WTC11 (cell line): Measurements from ENCODE around the gene GLUD2. TPM values are rescaled to one million over a fixed set of nuclear protein-coding genes. Genes with fewer than 3 reads are reported as not detected.

Experiments used
- ATAC-seq: fragments of 200-7000 bp; cut with Tn5 transposase; 2 replicates; pipeline ENCODE4 v1.10.0; 2021; ENCODE audit warnings: mild to moderate bottlenecking, moderate library complexity
- CTCF ChIA-PET: fragments of 300-600 bp; sonication (Branson Sonifier 250); formaldehyde crosslinking; loops from one replicate; lab custom pipeline; 2021; ENCODE audit warnings: antibody characterized with exemption; lab: Charles Lee
- POLR2A ChIA-PET: fragments of 350-600 bp; sonication (Branson Sonifier 250); formaldehyde crosslinking; loops from one replicate; lab custom pipeline; 2021; ENCODE audit warnings: antibody characterized with exemption; lab: Charles Lee
- DNase-seq: peaks from one replicate; pipeline ENCODE4 v3.0.0; 2021; ENCODE audit warnings: low spot score
- H3K27ac Mint-ChIP-seq: 2 replicates; pipeline ENCODE4 v1.8.0; 2021; ENCODE audit warnings: mixed read lengths
- H3K27me3 Mint-ChIP-seq: 2 replicates; pipeline ENCODE4 v1.8.0; 2021; ENCODE audit warnings: low read depth, mild to moderate bottlenecking, moderate library complexity, mixed read lengths
- H3K36me3 Mint-ChIP-seq: 2 replicates; pipeline ENCODE4 v1.8.0; 2021; ENCODE audit warnings: mixed read lengths
- H3K4me1 Mint-ChIP-seq: 2 replicates; pipeline ENCODE4 v1.8.0; 2022; ENCODE audit warnings: mixed read lengths
- H3K4me3 Mint-ChIP-seq: 2 replicates; pipeline ENCODE4 v1.8.0; 2021; ENCODE audit warnings: mild to moderate bottlenecking, moderate library complexity, mixed read lengths
- H3K9me3 Mint-ChIP-seq: 2 replicates; pipeline ENCODE4 v1.8.0; 2021; ENCODE audit warnings: mixed read lengths
- CREB1 ChIP-seq: sonication (generic); formaldehyde crosslinking; IDR thresholded peaks from 2 replicates; pipeline ENCODE4 v1.8.0; 2023; ENCODE audit warnings: mild to moderate bottlenecking, missing genetic modification reagents
- CTCF ChIP-seq: fragments of 200-600 bp; IDR thresholded peaks from 2 replicates; pipeline ENCODE4 v1.8.0; 2022; ENCODE audit warnings: antibody characterized with exemption
- E2F4 ChIP-seq: sonication (generic); formaldehyde crosslinking; IDR thresholded peaks from 2 replicates; pipeline ENCODE4 v1.8.1; 2022; ENCODE audit warnings: low read depth, mild to moderate bottlenecking, moderate library complexity, missing genetic modification reagents, borderline replicate concordance
- ETV6 ChIP-seq: sonication (generic); formaldehyde crosslinking; IDR thresholded peaks from 2 replicates; pipeline ENCODE4 v1.8.1; 2022; ENCODE audit warnings: mild to moderate bottlenecking, missing genetic modification reagents
- GABPB1 ChIP-seq: sonication (generic); formaldehyde crosslinking; IDR thresholded peaks from 2 replicates; pipeline ENCODE4 v1.8.1; 2023; ENCODE audit warnings: mild to moderate bottlenecking, missing genetic modification reagents
- GRHL2 ChIP-seq: fragments of 250-450 bp; sonication (Bioruptor Pico); IDR thresholded peaks from 2 replicates; pipeline ENCODE4 v1.8.0; 2022; ENCODE audit warnings: mild to moderate bottlenecking, moderate library complexity; ENCODE audit not compliant: insufficient replicate concordance, severe bottlenecking
- GTF2I ChIP-seq: fragments of 250-450 bp; sonication (Bioruptor Pico); conservative IDR thresholded peaks from 2 replicates; pipeline ENCODE4 v1.4.0; 2021; ENCODE audit warnings: mild to moderate bottlenecking
- KAT7 ChIP-seq: sonication (generic); formaldehyde crosslinking; IDR thresholded peaks from 2 replicates; pipeline ENCODE4 v1.8.1; 2023; ENCODE audit warnings: missing genetic modification reagents, mild to moderate bottlenecking, borderline replicate concordance
- NR2C2 ChIP-seq: sonication (generic); formaldehyde crosslinking; IDR thresholded peaks from 2 replicates; pipeline ENCODE4 v1.8.0; 2022; ENCODE audit warnings: mild to moderate bottlenecking, missing genetic modification reagents
- PRRX2 ChIP-seq: fragments of 250-450 bp; sonication (Bioruptor Pico); IDR thresholded peaks from 2 replicates; pipeline ENCODE4 v1.8.0; 2021; ENCODE audit warnings: mild to moderate bottlenecking
- RORB ChIP-seq: fragments of 250-450 bp; sonication (Bioruptor Pico); IDR thresholded peaks from 2 replicates; pipeline ENCODE4 v1.9.0; 2021; ENCODE audit warnings: mild to moderate bottlenecking
- TCF7 ChIP-seq: sonication (generic); formaldehyde crosslinking; IDR thresholded peaks from 2 replicates; pipeline ENCODE4 v1.8.0; 2022; ENCODE audit warnings: mild to moderate bottlenecking, low read depth, missing genetic modification reagents, moderate library complexity
- TEAD4 ChIP-seq: sonication (generic); formaldehyde crosslinking; IDR thresholded peaks from 2 replicates; pipeline ENCODE4 v1.8.0; 2022; ENCODE audit warnings: mild to moderate bottlenecking, missing genetic modification reagents
- ZNF121 ChIP-seq: sonication (generic); formaldehyde crosslinking; IDR thresholded peaks from 2 replicates; pipeline ENCODE4 v1.8.0; 2023; ENCODE audit warnings: missing genetic modification reagents
- ZNF138 ChIP-seq: sonication (generic); formaldehyde crosslinking; conservative IDR thresholded peaks from 2 replicates; pipeline ENCODE4 v1.8.1; 2022; ENCODE audit warnings: mild to moderate bottlenecking, moderate library complexity, missing genetic modification reagents
- ZNF219 ChIP-seq: sonication (generic); formaldehyde crosslinking; IDR thresholded peaks from 2 replicates; pipeline ENCODE4 v1.8.0; 2023; ENCODE audit warnings: missing genetic modification reagents, mild to moderate bottlenecking, borderline replicate concordance
- ZNF263 ChIP-seq: sonication (generic); formaldehyde crosslinking; IDR thresholded peaks from 2 replicates; pipeline ENCODE4 v1.8.1; 2022; ENCODE audit warnings: low read depth, mild to moderate bottlenecking, moderate library complexity, missing genetic modification reagents
- ZNF416 ChIP-seq: fragments of 250-450 bp; sonication (Bioruptor Pico); IDR thresholded peaks from 2 replicates; pipeline ENCODE4 v1.9.0; 2021; ENCODE audit warnings: mild to moderate bottlenecking, inconsistent platforms
- ZNF423 ChIP-seq: fragments of 250-450 bp; sonication (Bioruptor Pico); IDR thresholded peaks from 2 replicates; pipeline ENCODE4 v2.1.2; 2022; ENCODE audit warnings: mild to moderate bottlenecking, moderate library complexity
- ZNF512 ChIP-seq: sonication (generic); formaldehyde crosslinking; IDR thresholded peaks from 2 replicates; pipeline ENCODE4 v1.8.1; 2022; ENCODE audit warnings: missing genetic modification reagents, borderline replicate concordance
- ZNF671 ChIP-seq: fragments of 250-450 bp; sonication (Bioruptor Pico); IDR thresholded peaks from 2 replicates; pipeline ENCODE4 v1.8.0; 2021; ENCODE audit warnings: mild to moderate bottlenecking
- total RNA-seq: library from RNA; stranded (reverse); gene quantifications from 3 replicates; pipeline ENCODE4 v1.2.3, GENCODE V29; 2021
- TF ChIP-seq, protein P1 (sequence below): sonication (generic); formaldehyde crosslinking; IDR thresholded peaks from 2 replicates; pipeline ENCODE4 v1.8.0; 2022; ENCODE audit warnings: missing genetic modification reagents
- TF ChIP-seq, protein P2 (sequence below): sonication (generic); formaldehyde crosslinking; IDR thresholded peaks from 2 replicates; pipeline ENCODE4 v1.8.1; 2023; ENCODE audit warnings: mild to moderate bottlenecking, missing genetic modification reagents

The GLUD2 gene
- total RNA-seq, 1 experiment from 2014 or later, result 0.57 TPM

GRCh38 chrX:121014826-121015225, 32.6 kb upstream of the GLUD2 start:
- Mint-ChIP-seq H3K27ac (no peak overlapping the region), H3K9me3 (no peaks in the 10 kb centered on the region), H3K36me3 (no peaks in the 10 kb centered on the region), H3K4me3 (no peak overlapping the region), H3K4me1 (no peaks in the 10 kb centered on the region), H3K27me3 (peaks cover 4% of the 10 kb centered on the region; the same call in 1 of the 2 replicates)
- ChIA-PET POLR2A (no interaction called here), CTCF (no interaction called here)
- TF ChIP-seq ZNF138 (CRISPR knock-in tag) (no peak), ETV6 (no peak), ZNF219 (CRISPR knock-in tag) (no peak)
- no peak for ATAC-seq
- DNase-seq, result no peak

GRCh38 chrX:121028419-121028818, 19.0 kb upstream of the GLUD2 start:
- TF ChIP-seq GABPB1 (CRISPR knock-in tag), result no peak
- no peak for TF ChIP-seq ZNF512
- TF ChIP-seq PRRX2 (CRISPR knock-in tag), result no peak
- no peak for TF ChIP-seq TEAD4
- no peak for TF ChIP-seq RORB
- DNase-seq (no peak), ATAC-seq (no peak)
- no peaks in the 10 kb centered on the region for H3K36me3 Mint-ChIP-seq
- H3K27me3 Mint-ChIP-seq, result peaks cover 5% of the 10 kb centered on the region; the same call in 1 of the 2 replicates
- no peak overlapping the region for H3K27ac Mint-ChIP-seq
- H3K9me3 Mint-ChIP-seq, result 0 out of 2 replicates have a peak, but pooled peaks cover 6% of the 10 kb centered on the region
- no peak overlapping the region for H3K4me3 Mint-ChIP-seq
- no peaks in the 10 kb centered on the region for H3K4me1 Mint-ChIP-seq
- POLR2A ChIA-PET, result interaction anchor here (0.5 kb wide), 1 partner anchor 49 kb away, joined by 5 read pairs; no protein-coding TSS in a partner anchor
- CTCF ChIA-PET, result no interaction called here

- Mint-ChIP-seq H3K27ac (no peak overlapping the region), H3K4me3 (no peak overlapping the region), H3K4me1 (no peaks in the 10 kb centered on the region), H3K27me3 (peaks cover 2% of the 10 kb centered on the region; the same call in 1 of the 2 replicates), H3K36me3 (no peaks in the 10 kb centered on the region), H3K9me3 (0 out of 2 replicates have a peak, but pooled peaks cover 3% of the 10 kb centered on the region)
- DNase-seq (no peak), ATAC-seq (no peak)
- TF ChIP-seq ZNF263 (CRISPR knock-in tag), result no peak
- ChIA-PET CTCF (no interaction called here), POLR2A (no interaction called here)
These were observed 17.3 kb upstream of the GLUD2 start for GRCh38 chrX:121030083-121030482.

DNA sequence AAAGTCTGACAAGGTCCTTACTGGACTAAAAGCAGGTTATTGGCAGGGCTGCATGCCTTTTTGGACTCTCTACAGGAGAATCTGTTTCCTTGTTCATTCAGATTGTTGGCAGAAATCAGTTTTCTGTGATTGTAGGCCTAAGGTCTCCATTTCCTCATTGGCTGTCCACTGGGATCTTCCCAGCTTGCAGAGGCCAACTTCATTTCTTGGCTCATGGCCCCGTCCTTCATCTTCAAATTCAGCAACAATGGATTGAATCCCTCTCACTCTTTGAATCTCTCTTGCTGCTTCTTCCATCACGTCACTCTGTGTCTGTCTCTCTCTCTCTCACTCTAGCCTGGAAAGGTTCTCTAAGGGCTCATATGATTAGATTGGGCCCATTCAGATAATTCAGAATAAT, 14.9 kb upstream of the GLUD2 start:
- H3K9me3 Mint-ChIP-seq, result no peaks in the 10 kb centered on the region
- no peak overlapping the region for H3K27ac Mint-ChIP-seq
- CTCF ChIA-PET, result no interaction called here
- TF ChIP-seq, protein P1, sequence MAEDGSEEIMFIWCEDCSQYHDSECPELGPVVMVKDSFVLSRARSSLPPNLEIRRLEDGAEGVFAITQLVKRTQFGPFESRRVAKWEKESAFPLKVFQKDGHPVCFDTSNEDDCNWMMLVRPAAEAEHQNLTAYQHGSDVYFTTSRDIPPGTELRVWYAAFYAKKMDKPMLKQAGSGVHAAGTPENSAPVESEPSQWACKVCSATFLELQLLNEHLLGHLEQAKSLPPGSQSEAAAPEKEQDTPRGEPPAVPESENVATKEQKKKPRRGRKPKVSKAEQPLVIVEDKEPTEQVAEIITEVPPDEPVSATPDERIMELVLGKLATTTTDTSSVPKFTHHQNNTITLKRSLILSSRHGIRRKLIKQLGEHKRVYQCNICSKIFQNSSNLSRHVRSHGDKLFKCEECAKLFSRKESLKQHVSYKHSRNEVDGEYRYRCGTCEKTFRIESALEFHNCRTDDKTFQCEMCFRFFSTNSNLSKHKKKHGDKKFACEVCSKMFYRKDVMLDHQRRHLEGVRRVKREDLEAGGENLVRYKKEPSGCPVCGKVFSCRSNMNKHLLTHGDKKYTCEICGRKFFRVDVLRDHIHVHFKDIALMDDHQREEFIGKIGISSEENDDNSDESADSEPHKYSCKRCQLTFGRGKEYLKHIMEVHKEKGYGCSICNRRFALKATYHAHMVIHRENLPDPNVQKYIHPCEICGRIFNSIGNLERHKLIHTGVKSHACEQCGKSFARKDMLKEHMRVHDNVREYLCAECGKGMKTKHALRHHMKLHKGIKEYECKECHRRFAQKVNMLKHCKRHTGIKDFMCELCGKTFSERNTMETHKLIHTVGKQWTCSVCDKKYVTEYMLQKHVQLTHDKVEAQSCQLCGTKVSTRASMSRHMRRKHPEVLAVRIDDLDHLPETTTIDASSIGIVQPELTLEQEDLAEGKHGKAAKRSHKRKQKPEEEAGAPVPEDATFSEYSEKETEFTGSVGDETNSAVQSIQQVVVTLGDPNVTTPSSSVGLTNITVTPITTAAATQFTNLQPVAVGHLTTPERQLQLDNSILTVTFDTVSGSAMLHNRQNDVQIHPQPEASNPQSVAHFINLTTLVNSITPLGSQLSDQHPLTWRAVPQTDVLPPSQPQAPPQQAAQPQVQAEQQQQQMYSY (CRISPR knock-in tag), result no peak
- no peak for TF ChIP-seq KAT7 (CRISPR knock-in tag)
- TF ChIP-seq GTF2I (CRISPR knock-in tag), result no peak
- no peak for TF ChIP-seq GRHL2 (CRISPR knock-in tag)
- TF ChIP-seq ZNF121, result no peak
- TF ChIP-seq, protein P2, sequence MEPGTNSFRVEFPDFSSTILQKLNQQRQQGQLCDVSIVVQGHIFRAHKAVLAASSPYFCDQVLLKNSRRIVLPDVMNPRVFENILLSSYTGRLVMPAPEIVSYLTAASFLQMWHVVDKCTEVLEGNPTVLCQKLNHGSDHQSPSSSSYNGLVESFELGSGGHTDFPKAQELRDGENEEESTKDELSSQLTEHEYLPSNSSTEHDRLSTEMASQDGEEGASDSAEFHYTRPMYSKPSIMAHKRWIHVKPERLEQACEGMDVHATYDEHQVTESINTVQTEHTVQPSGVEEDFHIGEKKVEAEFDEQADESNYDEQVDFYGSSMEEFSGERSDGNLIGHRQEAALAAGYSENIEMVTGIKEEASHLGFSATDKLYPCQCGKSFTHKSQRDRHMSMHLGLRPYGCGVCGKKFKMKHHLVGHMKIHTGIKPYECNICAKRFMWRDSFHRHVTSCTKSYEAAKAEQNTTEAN, result no peak
- TF ChIP-seq CREB1 (CRISPR knock-in tag), result no peak
- TF ChIP-seq E2F4 (CRISPR knock-in tag), result no peak
- TF ChIP-seq ZNF416 (CRISPR knock-in tag), result no peak
- no peak for TF ChIP-seq ZNF671 (CRISPR knock-in tag)
- no peak for TF ChIP-seq TEAD4
- no peak for TF ChIP-seq CTCF
- TF ChIP-seq NR2C2, result no peak
- no peak for TF ChIP-seq TCF7 (CRISPR knock-in tag)
- TF ChIP-seq ZNF423 (CRISPR knock-in tag), result no peak

More for the DNA sequence above, 14.9 kb upstream of the GLUD2 start:
- no peak overlapping the region for H3K4me3 Mint-ChIP-seq
- no peaks in the 10 kb centered on the region for H3K36me3 Mint-ChIP-seq
- DNase-seq (no peak), ATAC-seq (no peak)
- no peaks in the 10 kb centered on the region; the same call in 1 of the 2 replicates for H3K27me3 Mint-ChIP-seq
- H3K4me1 Mint-ChIP-seq, result no peaks in the 10 kb centered on the region
- POLR2A ChIA-PET, result no interaction called here
